ENCODE data around the gene RGPD8.

RGPD8 gene

DNA sequence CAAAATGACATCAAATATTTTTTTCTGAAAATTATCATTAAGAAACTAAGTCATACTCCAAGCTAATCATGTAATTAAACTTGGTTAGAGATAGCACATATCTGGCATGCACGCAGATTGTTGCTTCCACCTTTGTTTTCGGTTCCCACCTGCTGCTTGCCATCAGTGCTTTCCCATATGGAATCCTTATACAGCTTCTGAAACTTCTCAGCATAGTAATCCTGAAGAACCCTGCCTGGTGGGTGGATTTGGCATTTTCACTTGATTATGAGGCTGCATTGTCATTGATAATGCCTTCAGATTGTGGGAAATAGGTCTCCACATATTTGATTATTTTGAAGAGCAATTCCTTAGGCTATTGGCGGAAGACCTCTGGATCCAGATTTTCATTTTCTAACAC lies 110.5 kb downstream of the RGPD8 start:
- no peak for FAIRE-seq

DNA sequence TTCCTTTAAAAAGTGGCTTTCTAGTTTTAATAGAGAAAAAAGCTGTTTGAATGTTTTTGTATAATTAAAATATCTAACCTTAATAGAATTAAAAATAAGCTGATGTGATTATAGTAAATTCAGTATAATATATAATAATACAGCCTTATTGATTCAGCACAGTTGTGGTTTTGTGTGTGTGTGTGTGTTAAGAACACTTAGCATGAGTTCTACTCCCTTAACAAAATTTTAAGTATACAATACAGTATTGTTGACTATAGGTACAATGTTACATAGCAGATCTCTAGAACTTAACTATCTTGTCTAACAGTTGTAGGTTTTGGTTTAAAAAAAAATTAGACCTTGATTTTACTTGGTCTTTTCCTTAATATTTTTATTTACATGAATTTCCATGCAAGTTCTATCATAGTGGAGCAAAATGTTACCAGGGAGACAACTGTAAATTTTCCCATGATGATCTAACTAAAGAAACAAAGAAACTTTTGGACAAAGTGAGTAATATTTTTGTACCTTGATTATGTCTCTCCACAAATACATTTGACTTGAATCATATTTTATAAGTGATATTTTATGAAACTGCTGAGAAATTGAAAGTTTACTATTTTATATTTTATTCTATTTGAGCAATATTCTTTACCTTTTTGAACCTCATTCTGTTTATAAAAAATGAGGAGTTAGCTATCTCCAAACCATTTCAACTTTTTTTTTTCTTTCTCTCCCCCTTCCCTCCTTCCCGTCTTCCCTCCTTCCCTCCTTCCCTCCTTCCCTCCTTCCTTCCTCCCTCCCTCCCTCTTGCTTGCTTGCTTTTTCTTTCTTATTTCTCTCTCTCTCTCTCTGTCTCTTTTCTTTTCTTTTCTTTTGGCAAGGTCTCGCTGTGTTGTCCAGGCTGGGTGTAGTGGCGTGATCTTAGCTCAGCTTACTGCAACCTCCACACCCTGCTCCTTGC lies 111.8 kb downstream of the RGPD8 start:
- FAIRE-seq = no peak
